ENCODE measurements around the gene TBC1D9. TPM values are rescaled to one million over a fixed set of nuclear protein-coding genes. Genes with fewer than 3 reads are reported as not detected.

Gene TBC1D9
- total RNA-seq, 1 experiment from 2014 or later = 9.5 TPM

- Histone ChIP-seq H3K27ac (ENCODE audit: low read depth, low read length) (no peak overlapping the region), H2AFZ (ENCODE audit: low read depth, low read length, poor library complexity, severe bottlenecking) (no peak overlapping the region), H3K9ac (ENCODE audit: low read length) (no peak overlapping the region), H3K4me2 (ENCODE audit: low read length) (no peak overlapping the region), H4K20me1 (ENCODE audit: insufficient read depth) (no peaks in the 10 kb centered on the region), H3K79me2 (ENCODE audit: insufficient read depth, low read length) (no peaks in the 10 kb centered on the region), H3K27me3 (ENCODE audit: insufficient read depth, low read length) (no peaks in the 10 kb centered on the region), H3K9me3 (ENCODE audit: control insufficient read depth in 1 of 2, insufficient read depth in 1 of 2, low read depth in 1 of 2, low read length in 2 of 2) (no peaks in the 10 kb centered on the region), H3K36me3 (ENCODE audit: control insufficient read depth in 1 of 2, insufficient read depth in 2 of 2, low read length in 2 of 2) (no peaks in the 10 kb centered on the region), H3K9me2 (ENCODE audit: insufficient read depth) (no peaks in the 10 kb centered on the region), H3K4me1 (ENCODE audit: control insufficient read depth in 1 of 2, insufficient read depth in 2 of 2, low read length in 2 of 2) (peaks cover 4 to 8% of the 10 kb centered on the region in 2 experiments; a peak in 3 of 4 replicates), H3K4me3 (replicated peaks in 1 of 2; ENCODE audit: low read depth in 1 of 2, low read length in 2 of 2) (no peak overlapping the region)
- TF ChIP-seq REST (IDR thresholded peaks at IDR 0.05; ENCODE audit: low read depth) = no peak
- TF ChIP-seq SIN3A (IDR thresholded peaks at IDR 0.05; ENCODE audit: low read depth) = no peak
- no peak for TF ChIP-seq EZH2phosphoT487 (IDR thresholded peaks at IDR 0.05; ENCODE audit: borderline replicate concordance)
- no peak for TF ChIP-seq JUND (IDR thresholded peaks at IDR 0.05)
- TF ChIP-seq ZNF274 (IDR thresholded peaks at IDR 0.05; ENCODE audit: low read depth, low read length) = no peak
- TF ChIP-seq TCF7L2 (IDR thresholded peaks at IDR 0.05; ENCODE audit: borderline replicate concordance, extremely low read depth, insufficient read depth, insufficient read length) = no peak
- TF ChIP-seq YY1 (IDR thresholded peaks at IDR 0.05; ENCODE audit: extremely low read depth, insufficient replicate concordance, low read depth, low read length) = no peak
- TF ChIP-seq POLR2A (IDR thresholded peaks at IDR 0.05; ENCODE audit: borderline replicate concordance, extremely low read depth, insufficient read depth, insufficient read length) = no peak
- no peak for TF ChIP-seq RAD21 (IDR thresholded peaks at IDR 0.05; ENCODE audit: low read depth)
- no peak for TF ChIP-seq CEBPB (IDR thresholded peaks at IDR 0.05; ENCODE audit: low read depth)
- intact Hi-C loops (cut with micrococcal nuclease) = no loop called here
- CTCF ChIA-PET = no interaction called here
- POLR2A ChIA-PET = no interaction called here
- ATAC-seq (no peak), DNase-seq (ENCODE audit: low read depth, low spot score) (no peak)
- BruUV-seq (replicated peaks) = no TSS peak
- RAD21 ChIA-PET (ENCODE audit: low non-redundant PET in 1 of 2, low total read pairs in 2 of 2, uncharacterized antibody in 2 of 2, unreplicated experiment in 2 of 2) = no interaction called here
These were observed 18.0 kb downstream of the TBC1D9 start for GRCh38 chr4:140738139-140738538.
